ENCODE data around the gene SYT1. TPM values are rescaled to one million over a fixed set of nuclear protein-coding genes. Genes with fewer than 3 reads are reported as not detected.

Gene SYT1
- total RNA-seq, 2 experiments from 2014 or later, result not detected

- H3K27ac ChIP-seq (ENCODE audit: low read depth in 1 of 2, low read length in 2 of 2), result no peak overlapping the region
- no peak for TF ChIP-seq CTCF (IDR thresholded peaks at IDR 0.05)
- Mint-ChIP-seq H3K27me3 (no peaks in the 10 kb centered on the region), H3K4me3 (no peak overlapping the region), H3K4me1 (ENCODE audit: low read depth) (no peaks in the 10 kb centered on the region), H3K9me3 (peaks cover 2% of the 10 kb centered on the region), H3K36me3 (ENCODE audit: low read depth) (no peaks in the 10 kb centered on the region), H3K27ac (no peak overlapping the region)
- ChIA-PET POLR2A (no interaction called here), CTCF (no interaction called here)
- H3K9me3 ChIP-seq (ENCODE audit: control insufficient read depth in 1 of 2, insufficient read depth in 1 of 2, low read length in 2 of 2), result no peaks in the 10 kb centered on the region
- intact Hi-C loops (cut with DNase I, micrococcal nuclease), result no loop called here
- H3K36me3 ChIP-seq (ENCODE audit: insufficient read depth, low read length), result no peaks in the 10 kb centered on the region
- no peaks in the 10 kb centered on the region for H3K4me1 ChIP-seq (ENCODE audit: insufficient read depth, low read length)
- DNase-seq, result no peak
- H3K4me3 ChIP-seq (ENCODE audit: low read length), result no peak overlapping the region
- no peaks in the 10 kb centered on the region for H3K27me3 ChIP-seq (ENCODE audit: control insufficient read depth in 1 of 2, insufficient read depth in 2 of 2, low read length in 2 of 2)
- ATAC-seq (ENCODE audit: poor library complexity), result no peak
Observed at GRCh38 chr12:79327465-79327864, 462.9 kb downstream of the SYT1 start.

GRCh38 chr12:79329933-79330332 is 465.4 kb downstream of the SYT1 start:
- intact Hi-C loops (cut with DNase I, micrococcal nuclease), result no loop called here
- ATAC-seq (ENCODE audit: poor library complexity) (no peak), DNase-seq (no peak)
- CTCF ChIA-PET, result no interaction called here
- Histone ChIP-seq H3K27ac (ENCODE audit: low read depth in 1 of 2, low read length in 2 of 2) (no peak overlapping the region), H3K4me3 (ENCODE audit: low read length) (no peak overlapping the region), H3K9me3 (ENCODE audit: control insufficient read depth in 1 of 2, insufficient read depth in 1 of 2, low read length in 2 of 2) (no peaks in the 10 kb centered on the region), H3K27me3 (ENCODE audit: control insufficient read depth in 1 of 2, insufficient read depth in 2 of 2, low read length in 2 of 2) (no peaks in the 10 kb centered on the region), H3K4me1 (ENCODE audit: insufficient read depth, low read length) (no peaks in the 10 kb centered on the region), H3K36me3 (ENCODE audit: insufficient read depth, low read length) (no peaks in the 10 kb centered on the region)
- no peaks in the 10 kb centered on the region for H3K36me3 Mint-ChIP-seq (ENCODE audit: low read depth)
- no peak overlapping the region for H3K27ac Mint-ChIP-seq
- POLR2A ChIA-PET, result no interaction called here
- H3K27me3 Mint-ChIP-seq, result no peaks in the 10 kb centered on the region
- H3K9me3 Mint-ChIP-seq, result no peaks in the 10 kb centered on the region
- TF ChIP-seq CTCF (IDR thresholded peaks at IDR 0.05), result no peak
- no peaks in the 10 kb centered on the region for H3K4me1 Mint-ChIP-seq (ENCODE audit: low read depth)
- no peak overlapping the region for H3K4me3 Mint-ChIP-seq

- Mint-ChIP-seq H3K4me1 (ENCODE audit: low read depth) (no peaks in the 10 kb centered on the region), H3K9me3 (no peaks in the 10 kb centered on the region), H3K4me3 (no peak overlapping the region), H3K27ac (no peak overlapping the region), H3K36me3 (ENCODE audit: low read depth) (no peaks in the 10 kb centered on the region), H3K27me3 (no peaks in the 10 kb centered on the region)
- H3K36me3 ChIP-seq (ENCODE audit: insufficient read depth, low read length), result no peaks in the 10 kb centered on the region
- DNase-seq (no peak), ATAC-seq (ENCODE audit: poor library complexity) (no peak)
- no peak overlapping the region for H3K27ac ChIP-seq (ENCODE audit: low read depth in 1 of 2, low read length in 2 of 2)
- H3K4me1 ChIP-seq (ENCODE audit: insufficient read depth, low read length), result no peaks in the 10 kb centered on the region
- intact Hi-C loops (cut with DNase I, micrococcal nuclease), result no loop called here
- CTCF ChIA-PET, result no interaction called here
- POLR2A ChIA-PET, result no interaction called here
- TF ChIP-seq CTCF (IDR thresholded peaks at IDR 0.05), result no peak
- H3K9me3 ChIP-seq (ENCODE audit: control insufficient read depth in 1 of 2, insufficient read depth in 1 of 2, low read length in 2 of 2), result no peaks in the 10 kb centered on the region
- H3K27me3 ChIP-seq (ENCODE audit: control insufficient read depth in 1 of 2, insufficient read depth in 2 of 2, low read length in 2 of 2), result no peaks in the 10 kb centered on the region
- no peak overlapping the region for H3K4me3 ChIP-seq (ENCODE audit: low read length)
Observed at GRCh38 chr12:79331870-79332269, 467.3 kb downstream of the SYT1 start.
